Caco-2 (cell line): ENCODE measurements around the gene MAPK8IP2. TPM values are rescaled to one million over a fixed set of nuclear protein-coding genes. Genes with fewer than 3 reads are reported as not detected.

Experiments used
- BruUV-seq: library from RNA; stranded (reverse); fragments of 400-500 nt; replicated peaks from 2 replicates; lab custom pipeline; 2021; lab: Mats Ljungman, UMichigan
- CTCF ChIA-PET: fragments of 300-600 bp; sonication (Branson Sonifier 250); formaldehyde crosslinking; loops from one replicate; lab custom pipeline; 2022; ENCODE audit warnings: antibody characterized with exemption; lab: Charles Lee
- POLR2A ChIA-PET: fragments of 300-600 bp; sonication (Branson Sonifier 250); formaldehyde crosslinking; loops from one replicate; lab custom pipeline; 2022; ENCODE audit warnings: antibody characterized with exemption; lab: Charles Lee
- DNase-seq, 2 experiments: peaks; one replicate each; pipeline versions ENCODE4 v3.0.0 to v3.0.0-alpha.2; 2020 to 2022
- H3K27me3 ChIP-seq: replicated peaks from 2 replicates; pipeline ENCODE4 v1.6.0; 2011; ENCODE audit warnings: low read length; ENCODE audit not compliant: control insufficient read depth, insufficient read depth
- H3K36me3 ChIP-seq: 2 replicates; pipeline ENCODE4 v1.5.1; 2011; ENCODE audit warnings: low read length; ENCODE audit not compliant: control insufficient read depth, insufficient read depth
- H3K4me1 ChIP-seq: fragments of 250-450 bp; sonication (Bioruptor Pico); 2 replicates; pipeline ENCODE4 v1.5.1; 2020; ENCODE audit warnings: mild to moderate bottlenecking
- H3K4me3 ChIP-seq: 2 replicates; pipeline ENCODE4 v1.5.1; 2011; ENCODE audit warnings: low read depth, mild to moderate bottlenecking, control low read depth, low read length
- H3K9me3 ChIP-seq: fragments of 250-450 bp; sonication (Bioruptor Pico); 2 replicates; pipeline ENCODE4 v1.5.1; 2020; ENCODE audit warnings: mild to moderate bottlenecking, moderate library complexity
- H3K27ac Mint-ChIP-seq: one replicate; pipeline ENCODE4 v1.8.0; 2022; ENCODE audit warnings: mixed read lengths; ENCODE audit not compliant: unreplicated experiment
- H3K27me3 Mint-ChIP-seq: one replicate; pipeline ENCODE4 v1.8.0; 2022; ENCODE audit warnings: mixed read lengths; ENCODE audit not compliant: insufficient read depth, unreplicated experiment
- H3K36me3 Mint-ChIP-seq: one replicate; pipeline ENCODE4 v1.8.0; 2022; ENCODE audit warnings: mild to moderate bottlenecking, mixed read lengths; ENCODE audit not compliant: insufficient read depth, unreplicated experiment
- H3K4me1 Mint-ChIP-seq: one replicate; pipeline ENCODE4 v1.8.0; 2022; ENCODE audit warnings: low read depth, mixed read lengths; ENCODE audit not compliant: unreplicated experiment
- H3K4me3 Mint-ChIP-seq: one replicate; pipeline ENCODE4 v1.8.0; 2022; ENCODE audit warnings: mild to moderate bottlenecking, moderate library complexity, mixed read lengths; ENCODE audit not compliant: unreplicated experiment
- H3K9me3 Mint-ChIP-seq: one replicate; pipeline ENCODE4 v1.8.0; 2022; ENCODE audit warnings: mixed read lengths; ENCODE audit not compliant: unreplicated experiment
- CTCF ChIP-seq, 2 experiments: fragments of 200-600 bp in 1 of 2; IDR thresholded peaks; 1 replicate in 1 of 2; 2 replicates in 1 of 2; pipeline versions ENCODE4 v1.5.1 to v1.8.0; 2011 to 2022; ENCODE audit warnings: antibody characterized with exemption in 1 of 2, control low read depth in 1 of 2, inconsistent platforms in 1 of 2, low read depth in 1 of 2, low read length in 1 of 2, mild to moderate bottlenecking in 1 of 2, moderate library complexity in 1 of 2; ENCODE audit not compliant: insufficient read depth in 1 of 2, severe bottlenecking in 1 of 2, unreplicated experiment in 1 of 2
- intact Hi-C: fragments of 100-400 bp; cut with micrococcal nuclease; formaldehyde crosslinking; loops from one replicate; pipeline ENCODE4 v1.10.0; 2022; ENCODE audit not compliant: unreplicated experiment
- total RNA-seq: library from RNA; stranded (reverse); gene quantifications from 2 replicates; pipeline ENCODE4 v1.2.3, GENCODE V29; 2022

The MAPK8IP2 gene
- total RNA-seq, 1 experiment from 2014 or later: 3.9 TPM

- H3K4me1 ChIP-seq: peaks cover 9% of the 10 kb centered on the region; the same call in 1 of the 2 replicates
- no peaks in the 10 kb centered on the region for H3K9me3 Mint-ChIP-seq
- H3K4me1 Mint-ChIP-seq: peaks cover 14% of the 10 kb centered on the region
- ChIA-PET CTCF (no interaction called here), POLR2A (interaction anchor here (0.5 to 2.2 kb wide), 2 partner anchors 39 to 321 kb away, joined by 5 to 12 read pairs; partner anchors contain the start of gene SCO2)
- intact Hi-C loops: no loop called here
- no TSS peak for BruUV-seq
- no peak overlapping the region for H3K4me3 ChIP-seq
- H3K27me3 ChIP-seq: no peaks in the 10 kb centered on the region
- H3K36me3 Mint-ChIP-seq: no peaks in the 10 kb centered on the region
- H3K4me3 Mint-ChIP-seq: no peak overlapping the region
- no peak overlapping the region for H3K27ac Mint-ChIP-seq
- no peak for TF ChIP-seq CTCF (IDR thresholded peaks at IDR 0.05; ENCODE audit: insufficient read depth in 1 of 2, low read depth in 1 of 2, low read length in 1 of 2, severe bottlenecking in 1 of 2, unreplicated experiment in 1 of 2)
- no peaks in the 10 kb centered on the region for H3K27me3 Mint-ChIP-seq
- H3K9me3 ChIP-seq: no peaks in the 10 kb centered on the region
- DNase-seq: no peak
- H3K36me3 ChIP-seq: no peaks in the 10 kb centered on the region
Measured at GRCh38 chr22:50564289-50564688, 36.3 kb upstream of the MAPK8IP2 start.

GRCh38 chr22:50567721-50568252 lies 32.8 kb upstream of the MAPK8IP2 start:
- CTCF ChIA-PET: interaction anchor here (2.1 kb wide), 1 partner anchor 53 kb away, joined by 8 read pairs; no protein-coding TSS in a partner anchor
- BruUV-seq: no TSS peak
- Mint-ChIP-seq H3K4me1 (peaks cover 7% of the 10 kb centered on the region), H3K27ac (peak overlapping the region; percentile 55), H3K9me3 (no peaks in the 10 kb centered on the region), H3K27me3 (no peaks in the 10 kb centered on the region), H3K4me3 (no peak overlapping the region), H3K36me3 (no peaks in the 10 kb centered on the region)
- Histone ChIP-seq H3K4me3 (no peak overlapping the region), H3K27me3 (no peaks in the 10 kb centered on the region), H3K9me3 (no peaks in the 10 kb centered on the region), H3K36me3 (no peaks in the 10 kb centered on the region), H3K4me1 (peaks cover 10% of the 10 kb centered on the region; the same call in 1 of the 2 replicates)
- TF ChIP-seq CTCF (IDR thresholded peaks at IDR 0.05; ENCODE audit: insufficient read depth in 1 of 2, low read depth in 1 of 2, low read length in 1 of 2, severe bottlenecking in 1 of 2, unreplicated experiment in 1 of 2): no peak
- intact Hi-C loops: no loop called here
- DNase-seq: no peak
- POLR2A ChIA-PET: no interaction called here

- CTCF ChIA-PET: interaction anchor here (0.5 to 2.1 kb wide), 3 partner anchors 52 to 297 kb away, joined by 3 to 8 read pairs (median 3); no protein-coding TSS in a partner anchor
Measured at GRCh38 chr22:50568626-50569025, 32.0 kb upstream of the MAPK8IP2 start.

More at GRCh38 chr22:50568626-50569025, 32.0 kb upstream of the MAPK8IP2 start:
- DNase-seq: peak; percentile 65 to 67
- BruUV-seq: no TSS peak
- H3K4me3 Mint-ChIP-seq: no peak overlapping the region
- TF ChIP-seq CTCF (IDR thresholded peaks at IDR 0.05; ENCODE audit: insufficient read depth in 1 of 2, low read depth in 1 of 2, low read length in 1 of 2, severe bottlenecking in 1 of 2, unreplicated experiment in 1 of 2): no peak
- no peaks in the 10 kb centered on the region for H3K36me3 Mint-ChIP-seq
- Histone ChIP-seq H3K4me3 (no peak overlapping the region), H3K9me3 (no peaks in the 10 kb centered on the region), H3K4me1 (peaks cover 10% of the 10 kb centered on the region; the same call in 1 of the 2 replicates), H3K27me3 (no peaks in the 10 kb centered on the region), H3K36me3 (no peaks in the 10 kb centered on the region)
- H3K27me3 Mint-ChIP-seq: no peaks in the 10 kb centered on the region
- H3K4me1 Mint-ChIP-seq: peaks cover under 1% of the 10 kb centered on the region
- intact Hi-C loops: no loop called here
- H3K27ac Mint-ChIP-seq: peak overlapping the region; percentile 75
- POLR2A ChIA-PET: interaction anchor here (0.5 to 1.0 kb wide), 2 partner anchors 15 to 23 kb away, joined by 3 to 4 read pairs; partner anchors contain the start of gene KLHDC7B
- H3K9me3 Mint-ChIP-seq: no peaks in the 10 kb centered on the region
